ENCODE measurements around the gene CHAD.
A peak's percentile ranks its signal among the peaks of the same experiment; 100 is the strongest.
"Not testable (repeated sequence)": the region's sequence is repeated elsewhere in the genome, so short reads cannot be mapped to it uniquely, and the experiment has no call there.

CHAD gene

GRCh38 chr17:50425682-50426471 lies 42.8 kb downstream of the CHAD start, which contains the start of gene ACSF2:
Gene ACSF2, plus strand, starts transcription at chr17:50426218. Its CDS starts 44 bp downstream, at chr17:50426262.
- DNase-seq, result peak; percentile 28

GRCh38 chr17:50424996-50425681 lies 43.5 kb downstream of the CHAD start:
- DNase-seq, result no peak

- DNase-seq, result no peak
Measured at GRCh38 chr17:50424246-50424995, 44.3 kb downstream of the CHAD start.

GRCh38 chr17:50423553-50424159 lies 45.0 kb downstream of the CHAD start:
- DNase-seq, result no peak

GRCh38 chr17:50422738-50423137 lies 45.9 kb downstream of the CHAD start:
- DNase-seq, result no peak

GRCh38 chr17:50421308-50422051 lies 47.2 kb downstream of the CHAD start:
- DNase-seq, result no peak

GRCh38 chr17:50420419-50421112 lies 48.1 kb downstream of the CHAD start:
- no peak for DNase-seq

- not testable (repeated sequence) for DNase-seq
Measured at GRCh38 chr17:50419577-50419976, 49.1 kb downstream of the CHAD start.

GRCh38 chr17:50414808-50415207 lies 53.9 kb downstream of the CHAD start:
- no peak for DNase-seq
